Left forelimb (tissue), 1 donor: ENCODE data around the gene HDAC10.
A peak's percentile ranks its signal among the peaks of the same experiment; 100 is the strongest.

Experiments used
- DNase-seq: peaks from one replicate; pipeline ENCODE4 v3.0.0-alpha.2; 2018; ENCODE audit warnings: low spot score

HDAC10 gene, protein sequence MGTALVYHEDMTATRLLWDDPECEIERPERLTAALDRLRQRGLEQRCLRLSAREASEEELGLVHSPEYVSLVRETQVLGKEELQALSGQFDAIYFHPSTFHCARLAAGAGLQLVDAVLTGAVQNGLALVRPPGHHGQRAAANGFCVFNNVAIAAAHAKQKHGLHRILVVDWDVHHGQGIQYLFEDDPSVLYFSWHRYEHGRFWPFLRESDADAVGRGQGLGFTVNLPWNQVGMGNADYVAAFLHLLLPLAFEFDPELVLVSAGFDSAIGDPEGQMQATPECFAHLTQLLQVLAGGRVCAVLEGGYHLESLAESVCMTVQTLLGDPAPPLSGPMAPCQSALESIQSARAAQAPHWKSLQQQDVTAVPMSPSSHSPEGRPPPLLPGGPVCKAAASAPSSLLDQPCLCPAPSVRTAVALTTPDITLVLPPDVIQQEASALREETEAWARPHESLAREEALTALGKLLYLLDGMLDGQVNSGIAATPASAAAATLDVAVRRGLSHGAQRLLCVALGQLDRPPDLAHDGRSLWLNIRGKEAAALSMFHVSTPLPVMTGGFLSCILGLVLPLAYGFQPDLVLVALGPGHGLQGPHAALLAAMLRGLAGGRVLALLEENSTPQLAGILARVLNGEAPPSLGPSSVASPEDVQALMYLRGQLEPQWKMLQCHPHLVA

DNA sequence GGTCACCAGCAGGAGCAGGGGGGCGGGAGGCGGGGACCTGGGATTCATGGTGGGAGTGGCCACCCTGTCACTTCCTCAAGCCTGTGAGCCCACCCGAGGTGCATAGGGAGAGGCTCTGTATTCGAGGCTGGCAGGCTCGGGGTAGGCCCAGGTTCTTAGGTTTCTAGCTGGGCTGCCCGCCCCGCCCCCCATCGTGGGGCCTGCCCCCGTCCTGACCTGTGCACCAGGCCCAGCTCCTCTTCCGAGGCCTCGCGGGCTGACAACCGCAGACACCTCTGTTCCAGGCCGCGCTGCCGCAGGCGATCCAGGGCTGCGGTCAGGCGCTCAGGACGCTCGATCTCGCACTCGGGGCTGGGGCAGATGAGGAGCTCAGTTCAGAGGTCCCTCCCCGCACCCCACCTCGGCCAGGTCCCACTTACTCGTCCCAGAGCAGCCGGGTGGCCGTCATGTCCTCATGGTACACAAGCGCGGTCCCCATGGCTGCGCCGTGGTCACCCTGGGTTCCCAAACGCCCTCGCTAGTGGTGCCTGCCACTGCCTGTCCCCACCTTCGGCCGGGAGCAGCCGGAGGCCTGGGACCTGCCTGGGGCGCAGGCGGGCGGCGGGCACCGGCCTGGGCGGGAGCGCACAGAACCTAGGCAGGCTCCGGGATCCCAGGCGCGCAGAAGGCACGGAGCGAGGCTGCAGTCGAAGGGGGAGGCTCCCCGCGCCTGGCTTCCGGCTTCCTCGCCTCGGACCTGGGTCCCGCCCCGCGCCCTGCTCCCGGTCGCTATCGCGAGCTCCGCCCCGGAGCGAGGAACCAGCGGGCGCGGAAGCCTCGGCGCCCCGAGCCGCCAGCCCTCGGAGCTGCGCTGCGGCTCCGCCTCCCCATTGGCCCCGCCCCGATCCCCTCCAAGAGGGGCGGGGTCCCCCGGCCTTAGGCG is at the start of gene HDAC10:
HDAC10 (minus strand) TSS at position 711 of the 922 bp plus-strand sequence; CDS start at position 478, 233 bp downstream.
- peak; percentile 80 for DNase-seq

DNA sequence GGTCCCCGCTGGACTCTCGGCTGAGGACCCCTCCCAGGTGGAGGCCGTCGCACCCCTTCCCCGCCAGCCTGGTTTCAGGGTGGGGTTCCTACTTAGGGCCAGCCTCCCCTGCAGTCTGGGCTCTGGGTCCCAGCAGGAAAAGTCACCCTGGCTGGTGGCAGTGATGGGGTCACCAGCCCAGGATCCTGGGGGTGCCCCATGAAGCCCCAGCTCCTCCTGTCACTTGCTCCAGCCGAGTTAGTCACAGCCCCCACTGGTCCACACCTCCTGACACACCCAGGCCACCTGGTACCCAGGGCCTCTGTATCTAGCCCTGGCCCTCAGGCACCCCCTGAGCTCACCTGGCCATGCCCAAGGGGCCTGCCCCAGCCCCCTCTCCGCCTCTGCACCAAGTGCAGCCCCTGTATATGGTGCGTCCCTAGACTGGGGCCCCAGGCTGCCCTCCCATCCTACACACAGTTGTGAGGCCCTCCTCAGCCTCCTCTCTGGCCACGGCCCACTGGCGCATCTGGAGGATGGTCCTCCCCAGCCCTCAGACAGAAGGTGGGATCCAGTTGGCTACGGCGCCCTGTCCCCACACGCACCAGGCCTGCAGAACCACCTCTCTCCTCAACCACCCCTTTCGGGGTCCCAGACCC is 49.7 kb upstream of the HDAC10 start:
- no peak for DNase-seq

DNA sequence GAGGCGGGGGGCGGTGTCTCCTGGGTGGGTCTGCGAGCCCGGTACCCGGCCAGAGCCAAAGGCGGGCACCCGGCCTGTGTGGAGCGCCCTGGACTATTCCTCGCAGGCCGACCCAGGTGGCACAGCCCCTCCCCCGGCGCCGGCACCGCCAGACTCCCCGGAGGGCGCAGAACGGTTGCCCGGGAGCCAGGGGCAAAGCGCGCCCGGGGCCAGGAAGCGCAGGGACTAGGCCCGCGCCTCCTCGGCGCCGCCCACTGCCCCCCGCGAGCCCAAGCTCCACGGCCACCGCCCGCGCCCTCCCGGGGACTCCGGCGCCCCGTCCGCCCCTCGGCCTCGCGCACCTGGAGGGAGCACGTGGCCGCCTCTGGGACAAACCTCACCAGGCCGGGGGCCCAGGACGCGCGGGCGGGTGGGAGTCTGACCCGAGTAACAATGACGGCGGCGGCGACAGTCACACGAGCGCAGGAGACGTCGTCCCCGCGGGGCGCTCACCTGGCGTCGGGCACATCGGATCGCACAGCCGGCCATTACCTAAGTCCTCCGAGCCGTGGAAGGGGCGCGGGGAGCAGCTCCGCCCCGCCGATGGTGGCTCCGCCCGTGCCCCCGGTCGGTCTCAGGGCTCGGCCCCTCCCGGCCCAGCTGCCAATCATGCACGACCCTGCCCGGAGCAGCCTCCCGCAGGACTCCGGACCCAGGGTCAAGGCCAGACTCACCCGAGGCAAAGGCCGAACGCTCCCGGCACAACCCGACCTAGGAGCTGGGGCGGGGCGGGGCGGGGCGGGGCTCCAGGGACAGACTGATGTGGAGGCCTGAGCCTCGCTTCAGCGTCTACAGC is 48.9 kb upstream of the HDAC10 start:
- no peak for DNase-seq

GRCh38 chr22:50298937-50299784 is 48.1 kb upstream of the HDAC10 start:
- DNase-seq = no peak

GRCh38 chr22:50298266-50298637 is 47.2 kb upstream of the HDAC10 start:
- DNase-seq = no peak

GRCh38 chr22:50297510-50298265 is 46.6 kb upstream of the HDAC10 start:
- DNase-seq = no peak

- DNase-seq = no peak
Measured at GRCh38 chr22:50296658-50297490, 45.8 kb upstream of the HDAC10 start.

DNA sequence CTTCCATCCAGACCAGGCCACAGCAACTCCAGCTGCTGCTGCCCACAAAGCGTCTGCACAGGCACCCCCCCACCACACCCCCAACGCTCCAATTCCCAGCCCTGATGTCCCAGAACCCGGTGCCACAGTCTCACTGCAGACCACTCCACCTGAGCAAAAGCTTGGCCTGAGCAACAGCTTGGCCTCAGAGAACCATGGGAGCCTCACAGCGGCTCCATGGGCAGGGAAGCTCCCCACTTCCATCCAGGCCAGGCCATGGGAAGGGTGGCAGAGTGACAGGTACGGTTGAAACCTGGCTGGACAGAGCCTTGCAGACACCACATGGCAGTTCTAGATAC is 43.2 kb upstream of the HDAC10 start:
- no peak for DNase-seq

DNA sequence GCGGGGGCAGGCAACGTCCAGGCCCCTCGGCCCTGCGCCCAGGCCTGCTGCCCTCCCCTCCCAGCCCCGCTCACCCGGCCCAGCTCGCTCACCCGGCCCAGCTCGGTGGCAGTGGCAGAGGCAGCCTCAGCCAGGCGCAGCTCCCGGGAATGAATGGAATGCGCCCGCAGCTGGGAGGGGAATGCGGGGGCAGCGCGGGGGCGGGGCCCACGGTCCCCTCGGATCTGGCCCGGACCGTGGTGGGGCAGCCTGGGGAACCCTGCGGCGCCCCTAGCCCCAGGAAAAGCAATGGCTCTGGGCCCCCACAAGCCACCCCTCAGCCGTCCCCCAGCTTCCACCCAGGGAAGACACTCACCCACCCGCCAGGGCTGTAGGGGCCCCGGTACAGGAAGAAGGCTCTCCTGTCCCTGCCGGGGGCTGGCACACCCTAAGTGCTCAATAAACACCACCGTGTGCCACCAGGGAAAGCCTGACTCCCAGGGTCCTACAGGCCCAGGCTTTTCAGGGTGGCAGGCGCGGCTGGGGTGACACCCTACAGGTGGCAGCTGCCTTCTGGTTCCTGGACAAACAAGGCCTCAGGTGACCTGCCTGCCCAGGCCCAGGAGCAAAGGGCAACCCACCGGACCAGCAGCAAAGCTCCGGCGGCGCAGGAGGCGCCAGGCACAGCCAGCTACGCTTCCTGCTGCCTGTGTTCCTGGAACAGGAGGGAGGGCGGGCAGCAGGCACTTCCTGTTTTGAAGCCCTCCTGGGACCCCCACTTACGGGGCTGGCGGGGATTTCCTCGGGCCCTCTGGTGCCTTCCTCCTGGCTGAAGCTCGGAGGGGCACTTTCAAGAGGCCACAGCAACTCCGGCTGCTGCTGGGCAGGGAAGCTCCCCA is 42.6 kb upstream of the HDAC10 start:
- DNase-seq = no peak

DNA sequence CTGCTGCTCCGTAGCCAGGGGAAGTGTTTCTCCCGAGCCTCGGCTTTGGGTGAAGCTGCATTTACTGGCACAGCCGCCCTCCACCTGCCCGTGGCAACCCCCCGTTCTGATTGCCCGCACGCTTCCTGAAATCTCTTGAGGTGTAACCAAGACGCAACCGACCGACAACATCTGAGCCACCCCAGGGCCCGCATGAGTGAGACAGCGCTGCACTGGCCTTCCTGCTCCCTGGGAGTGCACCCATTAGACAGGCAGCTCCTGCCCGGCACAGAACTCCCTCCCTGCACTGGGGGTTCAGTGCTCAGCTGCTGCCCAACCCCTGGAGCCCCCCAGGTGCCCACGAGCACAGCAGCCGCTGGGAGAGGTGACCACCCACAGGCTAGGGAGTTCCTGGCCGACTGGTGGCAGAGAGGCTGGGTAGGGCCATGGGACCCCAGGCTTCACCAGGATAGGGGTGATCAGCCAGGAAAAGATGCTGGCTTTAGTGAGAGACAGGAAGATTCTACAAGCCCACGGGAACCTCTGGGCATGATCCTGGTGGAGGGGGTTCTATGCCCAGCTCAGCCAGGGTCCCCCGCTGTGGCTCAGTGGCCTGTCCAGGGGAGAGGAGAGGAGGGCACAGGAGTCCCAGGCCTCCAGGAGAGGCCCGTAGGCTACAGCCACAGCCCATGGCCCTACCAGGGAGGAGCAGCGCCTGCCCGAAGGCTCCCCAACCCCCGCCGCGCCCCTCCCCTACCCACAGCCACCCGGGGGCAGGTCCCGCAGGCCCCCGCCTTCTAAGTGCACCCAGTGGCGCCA is 41.8 kb upstream of the HDAC10 start:
- no peak for DNase-seq

DNA sequence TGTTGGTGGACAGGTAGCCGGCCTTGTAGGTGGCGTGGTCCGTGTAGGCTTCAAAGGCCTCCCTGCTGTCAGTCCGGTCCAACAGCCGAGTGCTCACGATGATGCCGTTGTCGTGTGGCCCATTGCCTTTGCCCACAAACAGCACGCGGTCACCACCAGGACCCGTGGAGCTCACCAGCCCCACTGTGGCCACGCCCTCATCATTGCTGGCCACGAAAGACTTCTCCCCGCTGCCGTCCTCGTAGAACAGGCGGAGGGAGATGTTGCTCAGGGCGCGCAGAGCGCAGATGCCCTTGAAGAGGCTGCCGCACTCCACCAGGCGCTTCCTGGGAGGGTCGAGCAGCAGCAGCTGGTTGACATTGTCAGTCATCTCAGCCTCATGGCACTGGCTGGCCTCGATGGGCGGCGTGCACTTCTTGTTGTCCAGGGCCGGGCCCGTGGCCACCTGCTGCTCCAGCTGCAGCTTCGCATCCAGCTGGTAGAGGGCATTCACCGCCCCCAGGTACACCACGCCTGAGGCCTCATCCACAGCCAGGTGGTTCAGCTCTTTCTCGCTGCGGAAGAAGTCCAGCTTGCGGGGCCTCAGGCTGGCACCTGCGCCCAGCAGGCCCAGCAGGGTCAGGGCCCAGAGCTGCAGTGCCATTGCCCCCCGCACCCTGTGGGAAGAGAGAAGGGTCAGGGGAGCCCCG is 39.0 kb upstream of the HDAC10 start:
- DNase-seq = no peak

- DNase-seq = no peak
Measured at GRCh38 chr22:50289151-50289941, 38.3 kb upstream of the HDAC10 start.

- no peak for DNase-seq
Measured at GRCh38 chr22:50287731-50288130, 36.7 kb upstream of the HDAC10 start.

DNA sequence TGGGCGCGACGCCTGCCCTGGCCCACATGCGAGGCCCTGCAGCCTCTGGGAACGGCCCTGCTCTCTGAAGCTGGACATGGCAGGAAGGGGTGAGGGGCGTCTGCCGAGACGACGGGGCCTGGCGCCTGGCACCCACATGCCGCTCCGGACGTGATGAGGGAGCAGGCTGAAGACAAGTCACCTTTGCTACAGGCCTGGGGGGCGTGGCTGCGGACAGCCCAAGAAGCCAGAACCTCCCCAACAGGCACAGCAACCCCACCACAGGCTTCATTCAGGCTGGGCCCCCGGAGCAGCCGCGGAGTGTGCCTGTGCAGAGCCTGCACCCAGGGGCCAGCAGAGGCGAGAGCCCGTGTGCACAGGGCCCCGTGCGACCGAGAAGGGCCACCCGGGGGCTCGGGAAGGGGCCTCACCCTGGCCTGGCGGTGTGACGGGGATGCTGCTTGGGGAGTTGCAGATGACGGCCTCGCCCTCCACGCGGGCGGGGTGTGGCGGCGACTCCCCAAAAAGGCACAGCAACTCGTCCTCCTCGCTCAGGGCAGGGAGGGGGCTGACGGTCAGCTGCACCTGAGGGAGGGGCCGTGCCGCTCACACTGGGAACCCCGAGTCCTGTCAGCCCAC is 35.7 kb upstream of the HDAC10 start:
- DNase-seq = no peak

- DNase-seq = no peak
Measured at GRCh38 chr22:50286275-50286674, 35.2 kb upstream of the HDAC10 start.
